ENCODE measurements around the gene CDR2. TPM values are rescaled to one million over a fixed set of nuclear protein-coding genes. Genes with fewer than 3 reads are reported as not detected.

CDR2 gene
- total RNA-seq, 4 donors from 2014 or later = 10.7 to 37.1 (median 21.6) TPM

- H3K36me3 ChIP-seq = no peaks in the 10 kb centered on the region
- H3K27ac ChIP-seq = no peak overlapping the region
- no peak overlapping the region for H3K4me3 ChIP-seq
- TF ChIP-seq CTCF (IDR thresholded peaks at IDR 0.05) (no peak), EP300 (IDR thresholded peaks at IDR 0.05) (no peak), POLR2AphosphoS5 (IDR thresholded peaks at IDR 0.05) (no peak), POLR2A (IDR thresholded peaks at IDR 0.05) (no peak)
- 81% methylated on average over 3 of the region's 3 CpGs for WGBS
- no peaks in the 10 kb centered on the region for H3K27me3 ChIP-seq
- peaks cover 10% of the 10 kb centered on the region for H3K4me1 ChIP-seq
- H3K9me3 ChIP-seq = no peaks in the 10 kb centered on the region
- no peak for DNase-seq (ENCODE audit: low spot score in 2 of 2)
Measured at GRCh38 chr16:22400900-22401299, 26.5 kb upstream of the CDR2 start.

- H3K27ac ChIP-seq = no peak overlapping the region
- H3K4me3 ChIP-seq = no peak overlapping the region
- no peaks in the 10 kb centered on the region for H3K27me3 ChIP-seq
- peaks cover 10% of the 10 kb centered on the region for H3K4me1 ChIP-seq
- no peaks in the 10 kb centered on the region for H3K36me3 ChIP-seq
- no peak for DNase-seq (ENCODE audit: low spot score in 2 of 2)
- H3K9me3 ChIP-seq = no peaks in the 10 kb centered on the region
- TF ChIP-seq EP300 (IDR thresholded peaks at IDR 0.05) = no peak
Measured at GRCh38 chr16:22397931-22398330, 23.5 kb upstream of the CDR2 start.

- Histone ChIP-seq H3K36me3 (no peaks in the 10 kb centered on the region), H3K4me1 (peaks cover 5% of the 10 kb centered on the region), H3K9me3 (no peaks in the 10 kb centered on the region), H3K27ac (no peak overlapping the region), H3K27me3 (no peaks in the 10 kb centered on the region), H3K4me3 (no peak overlapping the region)
- DNase-seq (ENCODE audit: low spot score in 2 of 2) = no peak
- no peak for TF ChIP-seq EP300 (IDR thresholded peaks at IDR 0.05)
- TF ChIP-seq POLR2AphosphoS5 (IDR thresholded peaks at IDR 0.05) = no peak
- no peak for TF ChIP-seq POLR2A (IDR thresholded peaks at IDR 0.05)
- TF ChIP-seq CTCF (IDR thresholded peaks at IDR 0.05) = no peak
- WGBS = 51% methylated on average over 1 of the region's 1 CpG
Measured at GRCh38 chr16:22397464-22397863, 23.0 kb upstream of the CDR2 start.

GRCh38 chr16:22395960-22396359, 21.5 kb upstream of the CDR2 start:
- 95% methylated on average over 4 of the region's 4 CpGs for WGBS
- Histone ChIP-seq H3K27ac (no peak overlapping the region), H3K4me1 (no peaks in the 10 kb centered on the region), H3K9me3 (no peaks in the 10 kb centered on the region), H3K27me3 (no peaks in the 10 kb centered on the region), H3K4me3 (no peak overlapping the region), H3K36me3 (no peaks in the 10 kb centered on the region)
- TF ChIP-seq POLR2AphosphoS5 (IDR thresholded peaks at IDR 0.05) = no peak
- DNase-seq (ENCODE audit: low spot score in 2 of 2) = no peak

- 97% methylated on average over 1 of the region's 1 CpG for WGBS
Measured at GRCh38 chr16:22394121-22394520, 19.7 kb upstream of the CDR2 start.

GRCh38 chr16:22388101-22388644, 13.8 kb upstream of the CDR2 start:
- no peak for TF ChIP-seq POLR2AphosphoS5 (IDR thresholded peaks at IDR 0.05)
- no peak for TF ChIP-seq CTCF (IDR thresholded peaks at IDR 0.05)
- TF ChIP-seq POLR2A (IDR thresholded peaks at IDR 0.05) = no peak
- TF ChIP-seq EP300 (IDR thresholded peaks at IDR 0.05) = no peak
- no peaks in the 10 kb centered on the region for H3K36me3 ChIP-seq
- no peaks in the 10 kb centered on the region for H3K27me3 ChIP-seq
- DNase-seq (ENCODE audit: low spot score in 2 of 2) = no peak
- no peak overlapping the region for H3K27ac ChIP-seq
- no peak overlapping the region for H3K4me3 ChIP-seq
- H3K4me1 ChIP-seq = no peaks in the 10 kb centered on the region
- 88% methylated on average over 3 of the region's 3 CpGs for WGBS
- no peaks in the 10 kb centered on the region for H3K9me3 ChIP-seq

More at GRCh38 chr16:22394121-22394520, 19.7 kb upstream of the CDR2 start:
- Histone ChIP-seq H3K27me3 (no peaks in the 10 kb centered on the region), H3K36me3 (no peaks in the 10 kb centered on the region), H3K9me3 (no peaks in the 10 kb centered on the region), H3K4me3 (no peak overlapping the region), H3K27ac (no peak overlapping the region), H3K4me1 (no peaks in the 10 kb centered on the region)
- no peak for DNase-seq (ENCODE audit: low spot score in 2 of 2)
- TF ChIP-seq POLR2A (IDR thresholded peaks at IDR 0.05) (no peak), POLR2AphosphoS5 (IDR thresholded peaks at IDR 0.05) (no peak), CTCF (IDR thresholded peaks at IDR 0.05) (no peak), EP300 (IDR thresholded peaks at IDR 0.05) (no peak)

Data from suprapubic skin (tissue), 4 donors.